Measurements from ENCODE around the gene SYNJ2.

Gene SYNJ2

DNA sequence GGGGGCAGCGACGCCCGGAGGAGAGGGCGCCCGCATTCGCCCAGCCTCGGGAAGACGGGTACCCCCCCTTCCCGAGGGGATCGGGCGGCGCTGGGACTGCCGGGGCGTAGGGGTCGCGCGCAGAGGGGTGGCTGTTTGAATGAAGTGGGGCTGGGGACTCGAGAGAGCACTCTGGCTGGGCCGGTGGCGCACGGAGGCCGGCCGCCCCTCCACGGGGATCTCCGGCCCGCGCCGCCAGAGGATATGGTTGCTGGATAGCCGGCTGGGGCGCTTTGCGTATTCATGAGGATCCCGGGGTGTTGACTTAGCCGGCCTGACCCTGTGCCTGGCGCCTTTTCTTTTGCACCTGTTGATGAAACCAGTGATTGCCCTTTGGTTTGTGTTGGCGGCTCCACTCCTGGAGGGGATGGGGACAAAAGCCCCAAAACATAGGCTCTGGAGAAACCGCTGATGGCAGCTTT lies 469 bp downstream of the SYNJ2 start:
- DNase-seq, result peak; percentile 30

DNA sequence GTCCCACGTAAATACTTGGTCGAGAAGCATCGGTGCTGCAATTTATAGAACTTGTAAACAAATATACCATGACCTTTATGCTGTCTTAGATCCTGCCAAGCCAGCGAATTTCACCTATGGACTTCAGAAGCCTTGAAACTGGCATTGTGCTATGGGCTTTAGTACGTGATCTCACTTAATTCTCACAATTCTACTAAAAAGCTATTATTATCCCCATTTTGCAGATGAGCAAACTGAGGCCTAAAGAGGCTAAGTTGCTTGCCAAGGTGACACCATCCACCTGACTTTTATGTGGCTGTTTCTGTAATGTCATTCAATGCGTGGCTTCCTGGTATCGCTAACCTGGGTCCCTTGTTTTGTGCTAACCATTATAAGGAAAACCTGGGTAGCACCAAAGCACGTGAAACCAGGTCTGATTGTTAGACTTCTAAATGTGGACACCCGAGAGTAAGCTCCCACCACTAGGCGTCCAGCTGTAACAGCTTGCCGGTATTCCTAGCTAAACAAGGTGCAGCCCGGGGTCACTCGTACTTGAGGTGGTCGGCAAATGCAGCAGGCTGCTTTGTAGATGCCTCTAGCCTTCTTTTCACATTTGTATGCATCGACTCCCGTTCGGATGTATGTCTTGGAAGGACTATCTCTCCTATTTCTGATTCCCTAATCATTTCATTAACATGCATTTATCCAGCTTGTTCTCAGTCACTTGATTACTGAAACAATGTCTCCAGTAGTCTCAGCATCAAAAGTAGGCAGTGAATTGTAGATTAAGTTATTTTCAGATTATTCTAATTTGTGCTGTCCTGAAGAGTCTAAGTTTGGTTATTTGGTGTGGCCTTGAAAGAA lies 1.1 kb downstream of the SYNJ2 start:
- DNase-seq, result no peak

DNA sequence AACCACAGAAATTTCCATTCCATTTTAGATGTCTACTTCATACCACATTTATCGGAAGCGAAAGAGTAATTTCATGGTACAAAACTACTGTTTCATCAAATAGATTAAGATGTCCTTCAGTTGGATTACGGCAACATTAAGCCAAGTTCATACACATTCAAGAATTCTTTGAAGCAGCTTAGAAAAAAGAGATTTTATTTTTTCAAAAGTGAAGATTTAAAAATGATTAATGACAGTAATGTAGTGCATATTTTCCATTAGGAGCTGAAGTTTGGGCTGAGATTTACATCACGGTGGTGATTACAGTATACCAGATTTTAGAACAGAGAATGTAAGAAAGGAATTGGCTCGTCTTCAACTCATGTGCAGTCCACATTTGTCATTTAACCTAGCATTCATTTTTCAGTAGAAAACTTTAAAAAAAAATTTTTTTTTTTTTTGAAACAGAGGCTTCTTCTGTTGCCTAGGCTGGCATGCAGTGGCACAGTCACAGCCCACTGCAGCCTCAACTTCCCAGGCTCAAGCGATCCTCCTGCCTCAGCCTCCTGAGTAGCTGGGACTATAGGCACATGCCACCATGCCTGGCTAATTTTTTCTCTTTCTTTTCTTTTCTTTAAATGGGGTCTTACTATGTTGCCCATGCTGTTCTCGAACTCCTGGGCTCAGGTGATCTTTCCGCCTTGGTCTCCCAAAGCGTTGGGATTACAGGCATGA lies 1.9 kb downstream of the SYNJ2 start:
- DNase-seq, result no peak

DNA sequence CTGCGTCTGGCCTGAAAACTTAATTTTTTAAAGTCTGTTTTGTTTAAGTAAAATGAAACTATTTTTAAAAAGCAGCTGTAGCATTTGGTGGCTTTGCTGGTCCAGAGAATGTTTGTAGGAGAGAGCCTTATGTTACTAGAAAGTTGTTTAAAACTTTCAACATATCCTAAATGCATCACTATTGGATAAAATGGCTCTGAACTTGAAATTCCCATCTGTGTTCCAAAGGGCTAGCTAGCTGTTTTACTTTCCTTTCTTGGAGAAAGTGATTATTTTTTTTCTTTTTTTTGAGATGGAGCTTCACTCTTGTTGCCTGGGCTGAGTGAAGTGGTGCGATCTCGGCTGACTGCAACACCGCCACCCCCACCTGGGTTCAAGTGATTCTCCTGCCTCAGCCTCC lies 2.5 kb downstream of the SYNJ2 start:
- no peak for DNase-seq

DNA sequence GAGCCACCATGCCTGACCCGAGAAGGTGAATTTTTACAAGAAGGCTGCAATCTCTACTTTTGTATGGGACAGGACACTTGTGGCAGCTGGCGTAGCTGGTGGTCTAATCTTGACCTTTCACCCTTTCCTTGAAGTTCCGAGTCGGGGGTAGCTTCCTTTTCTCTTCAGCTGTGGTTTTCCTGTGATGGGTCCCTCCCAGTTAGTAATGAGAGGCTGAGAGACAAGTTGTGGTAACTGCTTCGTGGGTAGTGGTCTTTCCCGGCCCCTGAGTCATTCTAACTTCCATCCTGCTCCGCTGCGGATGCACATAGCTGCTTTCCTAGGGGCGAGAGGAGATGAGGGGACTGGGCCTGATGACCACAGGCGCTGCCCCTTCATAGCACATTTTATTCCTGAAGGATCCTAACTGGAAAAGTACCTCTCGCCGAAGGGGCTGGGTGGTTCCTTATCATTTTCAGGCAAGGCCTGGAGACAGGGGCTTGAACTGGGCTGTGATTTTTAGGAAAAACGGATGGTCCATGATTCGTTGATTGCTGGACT lies 3.1 kb downstream of the SYNJ2 start:
- DNase-seq, result no peak

DNA sequence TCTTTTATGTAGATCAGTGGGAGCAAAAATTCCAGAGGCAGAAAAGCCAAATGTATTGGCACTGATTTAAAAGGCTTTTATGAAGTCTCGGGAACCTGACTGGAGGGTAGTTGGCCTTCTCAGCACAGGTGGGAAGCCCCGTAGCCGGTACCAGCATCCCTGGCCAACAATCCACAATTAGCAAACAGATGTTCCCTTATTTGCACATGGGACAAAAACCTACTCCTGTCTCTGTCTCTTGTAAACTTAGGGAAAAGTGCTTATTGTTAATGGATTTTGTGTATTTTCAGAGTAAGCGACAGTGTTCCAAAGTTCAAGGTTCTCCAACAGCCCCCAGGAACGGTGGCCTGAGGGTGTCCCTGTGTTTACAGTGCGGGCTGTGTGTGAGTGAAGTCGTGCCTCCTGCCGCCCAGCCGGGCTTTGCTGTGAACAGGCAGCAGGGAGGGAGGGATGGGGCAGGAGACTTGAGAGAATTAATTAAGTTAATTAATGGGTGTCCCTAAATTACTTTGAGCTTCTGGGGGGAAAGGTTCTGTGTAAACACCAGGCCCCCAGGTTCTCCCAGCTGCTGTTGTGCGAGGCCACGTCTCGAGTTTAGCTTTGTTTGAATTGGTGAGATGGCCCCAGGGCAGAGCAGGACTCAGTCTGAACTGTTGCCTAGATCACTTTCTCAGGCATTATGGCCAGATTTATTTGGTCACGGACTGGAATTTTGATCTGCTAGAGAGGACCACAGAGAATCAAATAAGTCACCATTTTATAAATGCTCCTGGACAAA lies 3.9 kb downstream of the SYNJ2 start:
- no peak for DNase-seq

DNA sequence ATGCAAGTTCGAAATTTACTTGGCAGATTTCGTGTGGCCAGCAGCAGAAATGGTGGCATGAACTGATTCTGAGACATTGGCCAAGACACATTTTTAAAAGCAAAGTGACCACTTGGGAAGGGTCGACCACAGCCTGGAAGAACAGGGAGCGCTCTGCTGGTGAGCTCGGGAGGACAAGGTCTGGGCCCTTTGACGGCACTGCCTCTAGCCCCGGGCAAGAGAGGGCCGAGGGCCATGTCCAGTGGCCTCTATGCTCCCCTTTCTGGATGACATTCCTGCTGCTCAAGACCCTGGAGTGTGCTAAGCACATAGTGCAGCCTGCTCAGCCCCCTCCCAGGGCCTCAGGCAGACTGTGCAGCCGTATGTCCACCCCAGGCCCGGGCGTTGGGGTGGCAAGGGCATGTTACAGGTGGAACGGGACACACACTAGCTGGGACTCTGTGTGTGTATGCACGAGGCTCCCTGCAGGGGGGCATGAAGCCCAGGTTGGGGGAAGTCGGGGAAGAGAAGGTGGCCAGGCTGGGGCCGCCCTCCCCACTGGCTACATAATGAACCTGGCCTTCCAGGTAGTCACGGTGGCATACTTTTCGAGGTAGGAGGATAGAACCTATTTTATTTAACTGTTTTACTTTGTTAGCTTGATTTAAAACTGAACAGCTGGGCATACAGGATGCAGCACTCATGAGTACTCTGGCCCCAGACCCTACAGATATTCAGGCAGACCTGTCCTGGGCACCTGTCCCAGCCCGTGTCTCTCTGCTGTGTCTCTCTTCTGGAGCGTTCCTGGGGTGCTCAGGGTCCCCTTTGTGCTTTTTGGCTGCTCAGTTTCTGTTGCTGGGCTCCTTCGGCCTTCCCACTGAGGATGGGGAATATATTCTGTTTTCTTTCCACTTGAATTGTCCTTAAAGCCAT lies 6.4 kb downstream of the SYNJ2 start:
- DNase-seq, result no peak

DNA sequence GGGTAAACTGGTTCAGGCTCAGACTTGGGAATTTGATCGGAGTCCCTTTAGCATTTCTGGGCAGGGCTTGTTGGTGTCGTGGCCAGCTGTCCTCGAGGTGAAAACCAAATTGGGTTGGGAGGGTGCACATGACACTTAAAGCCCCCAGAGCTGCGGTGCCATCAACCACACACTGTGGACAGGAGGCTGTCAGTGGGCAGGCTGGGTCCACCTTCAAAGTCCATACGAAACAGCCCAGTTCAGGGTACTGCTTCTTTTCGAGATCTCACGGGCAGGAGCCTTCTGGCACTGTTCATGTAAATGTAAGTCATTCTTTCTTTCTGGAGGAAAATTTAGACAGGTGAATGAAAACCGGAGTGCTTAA lies 7.0 kb downstream of the SYNJ2 start:
- no peak for DNase-seq

DNA sequence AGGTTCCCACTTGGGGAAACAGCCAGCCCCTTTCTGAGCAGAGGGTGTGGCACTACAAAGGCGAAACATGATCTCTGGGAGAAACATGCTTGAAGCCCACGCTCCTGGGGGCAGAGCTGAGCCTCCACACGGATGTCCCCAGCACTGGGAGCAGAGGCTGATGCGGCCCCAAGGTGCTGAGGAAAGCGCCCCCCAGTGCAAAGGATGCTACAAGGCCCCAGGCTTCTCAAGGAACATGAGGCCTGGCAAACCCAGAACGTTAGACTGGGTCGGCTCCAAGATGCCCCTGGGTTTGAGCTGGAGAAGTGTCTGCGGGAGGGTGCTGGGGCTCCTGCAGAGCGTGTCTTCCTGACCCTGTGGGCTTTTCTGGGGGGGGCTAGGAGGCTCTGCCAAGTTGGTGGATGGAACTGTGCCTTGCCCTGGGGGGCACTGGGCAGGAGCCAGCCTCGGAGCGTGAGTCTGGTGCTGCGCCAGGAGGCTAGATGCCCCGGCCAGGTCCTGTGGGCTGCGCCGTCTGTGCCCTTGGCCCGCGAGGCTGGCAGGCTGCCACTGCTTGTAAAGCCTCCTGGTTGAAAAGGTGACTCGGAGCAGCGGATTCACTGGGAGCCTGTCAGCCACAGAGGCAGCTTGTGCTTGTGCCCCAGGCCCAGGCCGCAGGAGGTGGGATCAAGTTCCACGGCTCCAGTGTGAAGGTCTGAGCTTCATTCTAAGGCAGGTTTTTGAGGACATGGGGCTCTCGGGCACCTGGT lies 8.1 kb downstream of the SYNJ2 start:
- DNase-seq, result no peak

DNA sequence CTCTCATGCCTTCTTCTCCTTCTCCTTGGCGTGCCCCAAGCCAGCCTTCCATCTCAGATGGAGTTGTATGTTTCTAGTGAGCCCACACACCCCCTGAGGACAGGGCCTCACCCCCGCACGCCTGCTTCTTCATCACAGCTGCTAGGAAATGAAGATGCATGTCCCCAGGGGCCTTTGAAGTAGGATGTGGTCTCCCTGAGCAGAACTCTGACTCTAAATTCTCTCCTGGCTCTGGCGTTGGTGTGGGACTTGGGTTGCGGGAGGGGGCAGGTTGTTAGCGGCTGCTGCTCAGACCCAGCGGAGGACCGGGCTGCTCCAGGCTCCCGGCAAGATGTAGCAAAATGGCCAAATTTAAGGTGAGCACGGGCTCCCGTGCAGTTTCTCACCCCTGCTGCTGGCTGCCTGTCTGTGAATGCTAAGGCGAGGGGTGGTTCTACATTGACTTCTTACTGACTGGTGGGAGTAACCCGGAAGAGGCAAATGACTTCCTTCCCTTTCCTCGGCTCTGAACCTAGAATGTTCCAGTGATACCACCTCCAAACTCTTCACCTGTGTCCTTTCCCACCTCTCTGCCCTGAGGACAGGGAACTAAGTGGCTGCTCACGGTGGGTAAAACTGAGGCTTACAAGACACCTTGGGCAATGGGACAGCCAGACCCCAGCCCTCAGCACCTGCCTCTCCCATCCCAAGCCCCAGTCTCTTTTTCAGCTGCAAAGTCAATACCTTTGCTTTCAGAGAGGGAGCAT lies 8.8 kb downstream of the SYNJ2 start:
- DNase-seq, result peak; percentile 20

DNA sequence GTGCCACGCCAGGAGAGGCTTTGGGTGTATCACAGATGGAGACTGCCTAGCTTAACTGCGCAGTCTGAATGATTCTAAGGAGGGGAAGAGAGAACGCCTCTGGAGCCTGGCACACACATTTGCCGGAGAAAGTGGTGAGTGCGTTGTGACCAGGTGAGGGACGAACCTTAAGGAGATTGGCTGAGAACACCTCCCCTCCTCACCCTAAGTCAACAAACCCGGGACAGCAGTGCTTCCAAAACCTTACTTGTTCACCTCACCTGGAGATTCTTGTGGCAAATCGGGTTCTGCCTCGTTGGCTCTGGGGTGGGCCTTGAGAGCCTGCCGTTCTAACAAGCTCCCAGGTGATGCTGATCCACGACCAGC lies 9.4 kb downstream of the SYNJ2 start:
- no peak for DNase-seq

DNA sequence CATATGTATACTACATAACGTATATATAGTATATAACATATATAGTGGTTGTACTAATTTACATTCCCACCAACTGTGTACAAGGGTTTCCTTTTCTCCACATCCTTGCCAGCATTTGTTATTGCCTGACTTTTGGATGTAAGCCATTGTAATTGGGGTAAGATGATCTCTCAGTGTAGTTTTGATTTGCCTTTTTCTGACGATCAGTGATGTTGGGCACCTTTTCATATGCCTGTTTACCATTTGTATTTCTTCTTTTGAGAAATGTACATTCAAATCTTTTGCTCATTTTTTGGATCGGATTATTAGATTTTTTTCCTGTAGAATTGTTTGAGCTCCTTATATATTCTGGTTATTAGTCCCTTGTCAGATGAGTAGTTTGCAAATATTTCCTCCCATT lies 11.4 kb downstream of the SYNJ2 start:
- DNase-seq, result no peak

DNA sequence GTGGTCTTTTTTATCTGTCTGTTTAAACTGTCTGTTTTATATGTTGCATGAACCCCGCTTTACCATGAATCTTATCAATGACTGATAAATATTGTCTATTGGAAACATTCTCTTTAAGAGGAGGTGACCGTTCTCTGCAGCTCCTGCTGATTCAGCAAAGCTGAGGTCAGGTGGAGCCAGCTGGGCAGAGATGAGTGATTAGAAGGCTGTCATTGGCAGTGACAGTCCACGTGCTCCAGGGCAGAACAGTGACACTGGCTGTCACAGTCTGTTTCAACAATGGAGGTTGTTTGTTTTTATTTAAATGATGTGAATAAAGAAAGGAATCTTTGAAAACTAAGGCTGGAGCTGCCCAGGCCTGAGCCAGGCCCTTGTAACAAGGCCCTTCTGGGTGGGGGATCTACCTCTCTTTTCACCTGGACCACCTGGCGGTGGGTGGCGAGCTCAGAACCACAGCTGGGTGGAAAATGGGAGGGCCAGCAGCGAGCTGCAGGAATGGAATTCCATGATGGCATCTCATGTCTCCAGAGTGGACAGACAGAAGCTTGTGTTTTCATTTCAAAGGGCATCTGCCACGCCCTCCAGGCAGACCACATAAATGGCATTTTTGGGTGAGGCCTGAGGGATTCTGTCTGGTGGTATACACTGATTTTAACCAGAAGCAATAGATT lies 12.6 kb downstream of the SYNJ2 start:
- DNase-seq, result no peak

DNA sequence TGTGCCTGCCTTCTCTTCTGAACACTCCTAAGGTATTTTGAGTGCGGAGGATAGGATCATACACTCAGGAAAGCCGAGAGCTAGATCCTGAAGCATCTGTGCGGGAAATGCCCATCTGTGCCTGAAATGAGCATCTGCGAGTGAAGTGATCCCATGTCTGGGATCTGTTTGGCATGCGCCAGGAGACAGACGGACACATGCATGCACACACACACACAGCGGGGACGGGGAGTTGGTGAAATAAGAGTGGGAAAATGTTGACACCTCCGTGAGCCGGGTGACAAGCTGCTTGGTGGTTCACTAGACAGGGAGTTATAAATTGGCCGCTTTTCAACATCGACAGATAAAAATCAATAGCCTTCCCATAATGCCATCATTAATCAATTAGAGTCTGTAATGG lies 13.8 kb downstream of the SYNJ2 start:
- no peak for DNase-seq

DNA sequence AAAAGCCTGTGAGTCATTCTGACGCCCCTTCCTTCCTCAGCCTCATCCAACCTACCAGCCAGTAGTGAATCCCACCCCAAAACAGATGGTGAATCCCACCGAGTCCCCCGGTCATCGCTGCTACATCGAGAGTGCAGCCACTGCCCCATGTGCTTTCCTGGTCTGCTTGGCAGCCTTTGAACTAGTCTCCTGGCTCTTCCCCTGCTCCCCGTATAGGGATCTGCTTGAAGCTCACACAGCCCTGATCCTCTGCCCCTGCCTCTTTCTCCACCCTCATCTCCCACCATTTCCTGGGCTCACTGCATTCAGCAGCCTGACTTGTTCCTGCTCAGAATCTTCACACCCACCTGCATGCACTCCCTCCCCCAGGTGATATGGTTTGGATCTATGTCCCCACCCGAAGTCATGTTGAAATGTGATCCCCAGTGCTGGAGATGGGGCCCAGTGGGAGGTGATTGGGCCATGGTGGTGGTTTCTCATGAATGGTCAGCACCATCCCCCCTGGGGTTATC lies 14.6 kb downstream of the SYNJ2 start:
- DNase-seq, result no peak

DNA sequence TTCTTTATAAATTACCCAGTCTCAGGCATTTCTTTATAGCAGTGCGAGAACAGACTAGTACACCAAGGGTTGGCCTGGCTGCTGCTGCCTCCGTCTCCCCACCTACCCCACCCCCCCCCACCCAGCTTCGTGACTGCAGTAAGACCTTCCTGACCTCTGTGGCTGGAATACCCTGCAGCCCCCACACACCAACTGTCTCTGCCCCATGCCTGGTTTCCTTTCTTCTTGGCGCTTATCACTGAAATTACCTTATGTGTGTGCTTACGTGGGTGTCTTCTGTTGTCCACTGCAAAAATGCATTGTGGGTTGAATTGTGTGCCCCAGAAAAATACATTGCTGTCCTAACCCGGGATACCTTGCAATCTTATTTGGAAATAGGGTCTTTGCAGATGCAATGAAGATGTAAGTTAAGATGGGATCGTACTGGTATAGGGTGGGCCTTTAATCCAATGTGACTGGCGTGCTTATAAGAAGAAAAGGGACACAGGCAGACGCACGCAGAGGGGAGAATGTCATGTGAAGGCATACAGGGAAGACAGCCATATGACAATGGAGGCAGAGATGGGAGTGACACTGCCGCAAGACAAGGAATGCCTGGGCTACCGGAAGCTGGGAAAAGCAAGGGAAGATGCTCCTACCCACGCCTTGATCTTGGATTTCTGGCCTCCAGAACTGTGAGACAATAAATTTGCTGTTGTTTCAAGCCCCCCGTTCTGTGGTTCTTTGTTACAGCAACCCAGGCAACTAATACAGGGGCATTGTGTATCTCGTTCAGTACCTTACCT lies 15.4 kb downstream of the SYNJ2 start:
- no peak for DNase-seq

DNA sequence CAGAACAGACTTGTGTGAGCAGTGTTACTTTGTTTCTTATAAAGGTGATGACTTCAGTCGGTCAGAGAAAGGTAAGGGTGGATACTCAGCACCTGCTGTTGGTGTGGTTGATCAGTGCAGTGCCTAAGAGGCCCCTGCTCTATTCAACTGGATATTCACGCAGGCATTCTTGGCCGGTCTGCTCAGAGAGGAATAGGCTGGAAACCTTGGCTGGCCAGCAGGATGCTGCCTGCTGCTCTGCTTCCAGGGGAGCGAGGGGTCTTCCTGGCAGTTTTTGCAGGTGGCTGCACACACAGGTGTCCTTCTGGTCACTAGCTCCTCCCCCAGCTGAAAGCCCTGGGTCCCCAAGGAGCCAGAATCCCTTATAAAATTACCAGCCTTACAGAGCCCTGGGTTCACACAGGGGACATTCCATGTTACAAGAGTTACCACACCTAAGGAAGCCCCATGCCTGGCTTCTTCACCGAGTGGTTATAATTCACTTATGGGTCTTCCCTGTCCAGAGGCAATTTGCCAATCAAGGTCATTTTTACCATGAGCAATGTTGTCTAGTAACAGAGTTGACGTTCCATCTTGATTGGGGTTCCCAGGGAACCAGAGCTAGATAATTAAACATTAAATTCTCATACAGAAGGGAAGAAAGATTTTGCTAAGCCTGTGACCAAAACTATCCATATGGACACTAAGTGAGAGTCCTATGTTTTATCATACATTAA lies 16.4 kb downstream of the SYNJ2 start:
- DNase-seq, result no peak

DNA sequence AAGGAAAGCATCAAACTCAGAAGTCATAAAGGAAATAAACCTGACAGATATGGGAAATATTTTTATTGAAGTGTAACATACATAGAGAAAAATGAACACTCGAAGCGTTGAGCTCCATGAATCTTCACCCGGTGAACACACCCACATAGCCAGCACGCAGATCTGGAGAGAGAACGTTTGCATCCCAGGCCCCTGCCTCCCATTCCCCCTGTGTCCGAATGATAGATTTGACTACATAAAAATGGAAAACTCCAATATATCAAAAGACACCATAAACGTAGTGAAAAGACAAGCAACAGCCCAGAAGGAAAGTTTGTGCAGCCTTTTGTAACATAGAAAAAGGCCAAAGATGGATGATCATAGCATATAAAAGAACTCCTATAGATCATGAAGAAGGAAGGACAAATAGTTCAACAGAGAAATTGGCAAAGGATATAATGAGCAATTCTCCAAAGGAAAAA lies 17.1 kb downstream of the SYNJ2 start:
- DNase-seq, result no peak

Measured in stimulated activated CD4-positive, alpha-beta T cell treated with anti-CD3 and anti-CD28 coated beads, Interleukin-12 subunit alpha, Interleukin-12 subunit beta, amount 100 ng/mL, for 4 hours (primary cell).